ENCODE data around the gene TXK.

TXK gene

DNA sequence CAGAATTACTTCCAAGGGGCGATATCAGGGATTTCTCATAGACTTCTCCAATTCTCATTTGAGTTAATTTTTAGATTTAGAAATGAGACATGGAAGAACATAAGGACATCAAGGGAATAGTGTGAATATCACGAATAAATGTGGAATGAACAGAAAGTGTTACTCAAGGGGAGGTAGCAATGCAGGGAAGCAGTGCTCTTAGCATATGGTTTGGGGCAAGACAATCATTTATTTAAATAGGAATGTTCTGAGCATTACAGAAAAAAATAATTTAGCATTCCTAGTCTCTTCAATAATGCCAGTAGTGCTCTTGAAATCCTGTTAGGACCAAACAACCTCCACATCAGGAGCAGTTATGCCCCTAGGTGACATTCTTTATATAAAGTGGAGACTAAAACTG, 55.6 kb downstream of the TXK start:
- Histone ChIP-seq H3K4me2 (no peak overlapping the region), H3K9ac (no peak overlapping the region), H3K79me2 (ENCODE audit: insufficient read depth, low read depth) (no peaks in the 10 kb centered on the region), H2AFZ (ENCODE audit: low read depth) (no peak overlapping the region), H3K27ac (no peak overlapping the region), H4K20me1 (ENCODE audit: insufficient read depth) (no peaks in the 10 kb centered on the region), H3K36me3 (ENCODE audit: insufficient read depth) (no peaks in the 10 kb centered on the region), H3K4me3 (IDR thresholded peaks at IDR 0.05; ENCODE audit: insufficient read depth, low read depth, low read length) (no peak overlapping the region), H3K27me3 (ENCODE audit: insufficient read depth, low read depth) (no peaks in the 10 kb centered on the region), H3K4me1 (ENCODE audit: low read depth, poor library complexity, severe bottlenecking) (no peaks in the 10 kb centered on the region)
- TF ChIP-seq, protein P1, sequence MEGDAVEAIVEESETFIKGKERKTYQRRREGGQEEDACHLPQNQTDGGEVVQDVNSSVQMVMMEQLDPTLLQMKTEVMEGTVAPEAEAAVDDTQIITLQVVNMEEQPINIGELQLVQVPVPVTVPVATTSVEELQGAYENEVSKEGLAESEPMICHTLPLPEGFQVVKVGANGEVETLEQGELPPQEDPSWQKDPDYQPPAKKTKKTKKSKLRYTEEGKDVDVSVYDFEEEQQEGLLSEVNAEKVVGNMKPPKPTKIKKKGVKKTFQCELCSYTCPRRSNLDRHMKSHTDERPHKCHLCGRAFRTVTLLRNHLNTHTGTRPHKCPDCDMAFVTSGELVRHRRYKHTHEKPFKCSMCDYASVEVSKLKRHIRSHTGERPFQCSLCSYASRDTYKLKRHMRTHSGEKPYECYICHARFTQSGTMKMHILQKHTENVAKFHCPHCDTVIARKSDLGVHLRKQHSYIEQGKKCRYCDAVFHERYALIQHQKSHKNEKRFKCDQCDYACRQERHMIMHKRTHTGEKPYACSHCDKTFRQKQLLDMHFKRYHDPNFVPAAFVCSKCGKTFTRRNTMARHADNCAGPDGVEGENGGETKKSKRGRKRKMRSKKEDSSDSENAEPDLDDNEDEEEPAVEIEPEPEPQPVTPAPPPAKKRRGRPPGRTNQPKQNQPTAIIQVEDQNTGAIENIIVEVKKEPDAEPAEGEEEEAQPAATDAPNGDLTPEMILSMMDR (conservative IDR thresholded peaks at IDR 0.05; ENCODE audit: low read depth, low read length) = no peak

DNA sequence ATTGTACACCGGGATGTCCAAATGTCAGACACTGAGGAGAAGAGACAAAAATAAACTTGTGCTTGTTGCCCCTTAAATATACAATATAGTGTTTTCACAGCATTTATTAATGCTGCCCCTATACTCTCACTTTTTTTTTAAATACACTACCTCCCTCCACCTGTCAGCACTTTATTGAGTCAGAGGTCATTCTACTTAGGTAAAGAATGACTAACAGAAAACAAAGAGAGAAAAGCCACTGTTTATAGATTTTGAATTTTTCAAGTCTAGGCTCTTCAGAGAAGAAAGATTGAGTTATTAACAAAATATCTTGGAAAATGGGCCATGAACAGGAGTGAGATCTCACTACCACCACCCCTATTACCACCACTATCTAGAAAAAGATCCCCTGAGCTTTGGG, 59.4 kb downstream of the TXK start:
- TF ChIP-seq, protein P1 (conservative IDR thresholded peaks at IDR 0.05; ENCODE audit: low read depth, low read length) = no peak
- H3K4me2 ChIP-seq = no peak overlapping the region
- H3K27me3 ChIP-seq (ENCODE audit: insufficient read depth, low read depth) = no peaks in the 10 kb centered on the region
- H3K36me3 ChIP-seq (ENCODE audit: insufficient read depth) = no peaks in the 10 kb centered on the region
- no peak overlapping the region for H3K4me3 ChIP-seq (IDR thresholded peaks at IDR 0.05; ENCODE audit: insufficient read depth, low read depth, low read length)
- H4K20me1 ChIP-seq (ENCODE audit: insufficient read depth) = no peaks in the 10 kb centered on the region
- H3K27ac ChIP-seq = no peak overlapping the region
- H3K9ac ChIP-seq = no peak overlapping the region
- no peaks in the 10 kb centered on the region for H3K4me1 ChIP-seq (ENCODE audit: low read depth, poor library complexity, severe bottlenecking)
- H2AFZ ChIP-seq (ENCODE audit: low read depth) = no peak overlapping the region
- no peaks in the 10 kb centered on the region for H3K79me2 ChIP-seq (ENCODE audit: insufficient read depth, low read depth)

- Histone ChIP-seq H3K9ac (no peak overlapping the region), H4K20me1 (ENCODE audit: insufficient read depth) (no peaks in the 10 kb centered on the region), H2AFZ (ENCODE audit: low read depth) (no peak overlapping the region), H3K4me2 (no peak overlapping the region), H3K36me3 (ENCODE audit: insufficient read depth) (no peaks in the 10 kb centered on the region), H3K79me2 (ENCODE audit: insufficient read depth, low read depth) (no peaks in the 10 kb centered on the region), H3K4me1 (ENCODE audit: low read depth, poor library complexity, severe bottlenecking) (no peaks in the 10 kb centered on the region), H3K4me3 (IDR thresholded peaks at IDR 0.05; ENCODE audit: insufficient read depth, low read depth, low read length) (no peak overlapping the region), H3K27me3 (ENCODE audit: insufficient read depth, low read depth) (no peaks in the 10 kb centered on the region), H3K27ac (no peak overlapping the region)
- TF ChIP-seq, protein P1 (conservative IDR thresholded peaks at IDR 0.05; ENCODE audit: low read depth, low read length) = no peak
These were observed 60.4 kb downstream of the TXK start for GRCh38 chr4:48073567-48074103.

- no peaks in the 10 kb centered on the region for H3K79me2 ChIP-seq (ENCODE audit: insufficient read depth, low read depth)
- H2AFZ ChIP-seq (ENCODE audit: low read depth) = no peak overlapping the region
- no peak overlapping the region for H3K4me2 ChIP-seq
- H3K4me1 ChIP-seq (ENCODE audit: low read depth, poor library complexity, severe bottlenecking) = no peaks in the 10 kb centered on the region
- TF ChIP-seq, protein P1 (conservative IDR thresholded peaks at IDR 0.05; ENCODE audit: low read depth, low read length) = no peak
- H3K4me3 ChIP-seq (IDR thresholded peaks at IDR 0.05; ENCODE audit: insufficient read depth, low read depth, low read length) = no peak overlapping the region
- no peaks in the 10 kb centered on the region for H3K27me3 ChIP-seq (ENCODE audit: insufficient read depth, low read depth)
- H4K20me1 ChIP-seq (ENCODE audit: insufficient read depth) = no peaks in the 10 kb centered on the region
- H3K27ac ChIP-seq = no peak overlapping the region
- H3K36me3 ChIP-seq (ENCODE audit: insufficient read depth) = no peaks in the 10 kb centered on the region
- no peak overlapping the region for H3K9ac ChIP-seq
These were observed 62.9 kb downstream of the TXK start for GRCh38 chr4:48071191-48071590.

All from KMS-11 (cell line).